ENCODE data around the gene ADGRG6.

Gene ADGRG6

GRCh38 chr6:142350309-142350708 is 48.5 kb downstream of the ADGRG6 start:
- DNase-seq, result no peak

GRCh38 chr6:142353690-142354089 is 51.9 kb downstream of the ADGRG6 start:
- no peak for DNase-seq

- DNase-seq, result no peak
These were observed 52.8 kb downstream of the ADGRG6 start for GRCh38 chr6:142354650-142355049.

- DNase-seq, result no peak
These were observed 53.8 kb downstream of the ADGRG6 start for GRCh38 chr6:142355520-142356174.

- no peak for DNase-seq
These were observed 54.5 kb downstream of the ADGRG6 start for GRCh38 chr6:142356201-142356883.

GRCh38 chr6:142356884-142357225 is 55.0 kb downstream of the ADGRG6 start:
- DNase-seq, result no peak

GRCh38 chr6:142357879-142358278 is 56.1 kb downstream of the ADGRG6 start:
- DNase-seq, result no peak

- DNase-seq, result no peak
These were observed 57.6 kb downstream of the ADGRG6 start for GRCh38 chr6:142359271-142359960.

GRCh38 chr6:142361345-142361744 is 59.5 kb downstream of the ADGRG6 start:
- no peak for DNase-seq

GRCh38 chr6:142361779-142362750 is 60.3 kb downstream of the ADGRG6 start:
- DNase-seq, result no peak

GRCh38 chr6:142367061-142367460 is 65.3 kb downstream of the ADGRG6 start:
- DNase-seq, result no peak

- DNase-seq, result no peak
These were observed 65.8 kb downstream of the ADGRG6 start for GRCh38 chr6:142367501-142368018.

GRCh38 chr6:142369266-142369665 is 67.5 kb downstream of the ADGRG6 start:
- DNase-seq, result no peak

GRCh38 chr6:142372348-142372747 is 70.5 kb downstream of the ADGRG6 start:
- no peak for DNase-seq

- no peak for DNase-seq
These were observed 71.7 kb downstream of the ADGRG6 start for GRCh38 chr6:142373268-142374090.

- no peak for DNase-seq
These were observed 72.4 kb downstream of the ADGRG6 start for GRCh38 chr6:142374091-142374770.

GRCh38 chr6:142374965-142375733 is 73.3 kb downstream of the ADGRG6 start:
- no peak for DNase-seq

- no peak for DNase-seq
These were observed 74.3 kb downstream of the ADGRG6 start for GRCh38 chr6:142376115-142376514.

GRCh38 chr6:142376800-142377496 is 75.1 kb downstream of the ADGRG6 start:
- DNase-seq, result no peak

- DNase-seq, result no peak
These were observed 75.7 kb downstream of the ADGRG6 start for GRCh38 chr6:142377497-142377848.
